Measurements from ENCODE around the gene IKZF2. TPM values are rescaled to one million over a fixed set of nuclear protein-coding genes. Genes with fewer than 3 reads are reported as not detected.

IKZF2 gene
- total RNA-seq, 4 donors from 2014 or later, result 12.1 to 24.7 (median 19.0) TPM

DNA sequence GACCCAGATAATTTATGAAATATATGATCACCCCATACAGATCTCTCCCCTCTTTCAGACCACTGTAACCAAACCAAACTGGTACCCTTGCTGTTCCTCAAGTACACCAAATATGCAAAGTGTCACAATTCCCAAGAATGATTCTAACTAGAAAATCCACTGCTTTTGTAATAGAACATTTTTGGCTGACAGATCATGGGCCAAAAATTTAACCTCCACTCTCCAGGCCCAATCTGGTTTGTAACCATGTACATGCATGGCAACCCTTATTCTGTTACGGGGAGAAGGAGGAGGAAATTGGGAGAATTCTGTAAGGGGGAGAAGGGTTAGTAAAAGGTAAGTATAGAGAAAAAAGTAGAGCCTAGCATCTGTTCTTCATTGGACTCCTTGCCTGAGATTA lies 62.0 kb downstream of the IKZF2 start:
- Histone ChIP-seq H3K27me3 (no peaks in the 10 kb centered on the region), H3K9me3 (no peaks in the 10 kb centered on the region), H3K27ac (no peak overlapping the region), H3K36me3 (no peaks in the 10 kb centered on the region), H3K4me1 (peaks cover 0 to 16% (median 2%) of the 10 kb centered on the region in 4 donors), H3K4me3 (no peak overlapping the region)
- WGBS, 2 donors, result 82 to 93% methylated on average over 1 of the region's 1 CpG
- DNase-seq (ENCODE audit: low spot score in 2 of 2), result no peak
- TF ChIP-seq POLR2A (IDR thresholded peaks at IDR 0.05), result no peak
- TF ChIP-seq EP300 (IDR thresholded peaks at IDR 0.05), result no peak
- TF ChIP-seq, protein P1, sequence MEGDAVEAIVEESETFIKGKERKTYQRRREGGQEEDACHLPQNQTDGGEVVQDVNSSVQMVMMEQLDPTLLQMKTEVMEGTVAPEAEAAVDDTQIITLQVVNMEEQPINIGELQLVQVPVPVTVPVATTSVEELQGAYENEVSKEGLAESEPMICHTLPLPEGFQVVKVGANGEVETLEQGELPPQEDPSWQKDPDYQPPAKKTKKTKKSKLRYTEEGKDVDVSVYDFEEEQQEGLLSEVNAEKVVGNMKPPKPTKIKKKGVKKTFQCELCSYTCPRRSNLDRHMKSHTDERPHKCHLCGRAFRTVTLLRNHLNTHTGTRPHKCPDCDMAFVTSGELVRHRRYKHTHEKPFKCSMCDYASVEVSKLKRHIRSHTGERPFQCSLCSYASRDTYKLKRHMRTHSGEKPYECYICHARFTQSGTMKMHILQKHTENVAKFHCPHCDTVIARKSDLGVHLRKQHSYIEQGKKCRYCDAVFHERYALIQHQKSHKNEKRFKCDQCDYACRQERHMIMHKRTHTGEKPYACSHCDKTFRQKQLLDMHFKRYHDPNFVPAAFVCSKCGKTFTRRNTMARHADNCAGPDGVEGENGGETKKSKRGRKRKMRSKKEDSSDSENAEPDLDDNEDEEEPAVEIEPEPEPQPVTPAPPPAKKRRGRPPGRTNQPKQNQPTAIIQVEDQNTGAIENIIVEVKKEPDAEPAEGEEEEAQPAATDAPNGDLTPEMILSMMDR (IDR thresholded peaks at IDR 0.05), result no peak

- H3K27me3 ChIP-seq, result no peaks in the 10 kb centered on the region
- H3K27ac ChIP-seq, result no peak overlapping the region
- no peaks in the 10 kb centered on the region for H3K36me3 ChIP-seq
- TF ChIP-seq EP300 (IDR thresholded peaks at IDR 0.05) (no peak), POLR2A (IDR thresholded peaks at IDR 0.05) (no peak)
- TF ChIP-seq, protein P1 (IDR thresholded peaks at IDR 0.05), result no peak
- 77 to 85% methylated on average over 3 of the region's 3 CpGs for WGBS, 2 donors
- no peaks in the 10 kb centered on the region for H3K9me3 ChIP-seq
- no peak overlapping the region for H3K4me3 ChIP-seq
- peaks cover 0 to 16% (median 2%) of the 10 kb centered on the region in 4 donors for H3K4me1 ChIP-seq
- no peak for DNase-seq (ENCODE audit: low spot score in 2 of 2)
Observed at GRCh38 chr2:213087040-213087439, 64.4 kb downstream of the IKZF2 start.

DNA sequence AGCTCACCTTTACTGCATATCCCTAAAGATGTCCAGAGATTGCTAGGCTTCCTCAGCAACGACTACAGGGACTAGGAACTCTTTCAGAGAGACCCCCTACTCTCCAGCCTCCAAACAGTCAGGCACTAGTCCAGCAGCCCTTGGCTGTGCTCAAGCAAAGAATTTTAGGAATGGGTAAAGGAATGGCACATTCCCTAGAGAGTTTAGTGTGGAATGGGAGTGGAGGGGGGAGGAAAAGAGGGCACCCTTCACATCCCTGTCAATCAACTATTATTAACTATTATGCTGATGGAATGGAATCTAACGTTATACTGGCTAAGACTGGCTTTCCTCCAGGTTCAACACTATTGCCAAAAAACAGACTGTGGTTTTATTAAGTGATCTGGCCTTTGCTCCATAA lies 64.8 kb downstream of the IKZF2 start:
- 9 to 21% methylated on average over 2 of the region's 2 CpGs for WGBS, 2 donors
- H3K4me3 ChIP-seq, result no peak overlapping the region
- H3K36me3 ChIP-seq, result no peaks in the 10 kb centered on the region
- H3K9me3 ChIP-seq, result no peaks in the 10 kb centered on the region
- no peak for DNase-seq (ENCODE audit: low spot score in 2 of 2)
- TF ChIP-seq EP300 (IDR thresholded peaks at IDR 0.05), result no peak
- no peak for TF ChIP-seq POLR2A (IDR thresholded peaks at IDR 0.05)
- TF ChIP-seq, protein P1 (IDR thresholded peaks at IDR 0.05), result no peak
- no peaks in the 10 kb centered on the region for H3K27me3 ChIP-seq
- peaks cover 0 to 16% (median 2%) of the 10 kb centered on the region in 4 donors for H3K4me1 ChIP-seq
- no peak overlapping the region for H3K27ac ChIP-seq

- TF ChIP-seq, protein P1 (IDR thresholded peaks at IDR 0.05), result no peak
- TF ChIP-seq EP300 (IDR thresholded peaks at IDR 0.05) (no peak), POLR2A (IDR thresholded peaks at IDR 0.05) (no peak)
- Histone ChIP-seq H3K27ac (no peak overlapping the region), H3K4me3 (no peak overlapping the region), H3K27me3 (no peaks in the 10 kb centered on the region), H3K9me3 (no peaks in the 10 kb centered on the region), H3K4me1 (peaks cover 0 to 16% (median 2%) of the 10 kb centered on the region in 4 donors), H3K36me3 (no peaks in the 10 kb centered on the region)
- DNase-seq (ENCODE audit: low spot score in 2 of 2), result no peak
Observed at GRCh38 chr2:213086050-213086449, 65.4 kb downstream of the IKZF2 start.

- TF ChIP-seq, protein P1 (IDR thresholded peaks at IDR 0.05), result no peak
- TF ChIP-seq EP300 (IDR thresholded peaks at IDR 0.05) (no peak), POLR2A (IDR thresholded peaks at IDR 0.05) (no peak)
- Histone ChIP-seq H3K36me3 (no peaks in the 10 kb centered on the region), H3K27ac (no peak overlapping the region), H3K4me1 (peaks cover 0 to 16% (median 2%) of the 10 kb centered on the region in 4 donors), H3K27me3 (no peaks in the 10 kb centered on the region), H3K4me3 (no peak overlapping the region), H3K9me3 (no peaks in the 10 kb centered on the region)
- DNase-seq (ENCODE audit: low spot score in 2 of 2), result no peak
- 78 to 86% methylated on average over 4 of the region's 4 CpGs for WGBS, 2 donors
Observed at GRCh38 chr2:213085538-213085937, 65.9 kb downstream of the IKZF2 start.
